ENCODE results near the gene ZEB1. TPM values are rescaled to one million over a fixed set of nuclear protein-coding genes. Genes with fewer than 3 reads are reported as not detected.

ZEB1 gene
- total RNA-seq, 1 donor from 2014 or later: 63.1 TPM

- H3K27ac Mint-ChIP-seq (ENCODE audit: unreplicated experiment): no peak overlapping the region
Observed at GRCh38 chr10:31451766-31452165, 132.8 kb downstream of the ZEB1 start.

GRCh38 chr10:31456468-31456867, 137.5 kb downstream of the ZEB1 start:
- no peaks in the 10 kb centered on the region for H3K27me3 Mint-ChIP-seq (ENCODE audit: low read depth)
- DNase-seq (ENCODE audit: low spot score): no peak
- H3K4me1 Mint-ChIP-seq (ENCODE audit: low read depth): peaks cover 36% of the 10 kb centered on the region
- H3K27ac Mint-ChIP-seq (ENCODE audit: unreplicated experiment): no peak overlapping the region
- H3K4me3 Mint-ChIP-seq (ENCODE audit: unreplicated experiment): no peak overlapping the region
- peaks cover 7% of the 10 kb centered on the region for H3K36me3 Mint-ChIP-seq (ENCODE audit: low read depth)
- peaks cover 5% of the 10 kb centered on the region for H3K9me3 Mint-ChIP-seq (ENCODE audit: low read depth)
- TF ChIP-seq CTCF (IDR thresholded peaks at IDR 0.05): no peak

More at GRCh38 chr10:31451766-31452165, 132.8 kb downstream of the ZEB1 start:
- Mint-ChIP-seq H3K27me3 (ENCODE audit: low read depth) (no peaks in the 10 kb centered on the region), H3K36me3 (ENCODE audit: low read depth) (peaks cover 7% of the 10 kb centered on the region), H3K4me1 (ENCODE audit: low read depth) (peaks cover 23% of the 10 kb centered on the region), H3K4me3 (ENCODE audit: unreplicated experiment) (no peak overlapping the region), H3K9me3 (ENCODE audit: low read depth) (peaks cover 11% of the 10 kb centered on the region)
- DNase-seq (ENCODE audit: low spot score): no peak
- TF ChIP-seq CTCF (IDR thresholded peaks at IDR 0.05): no peak

GRCh38 chr10:31457858-31458257, 138.8 kb downstream of the ZEB1 start:
- Mint-ChIP-seq H3K27ac (ENCODE audit: unreplicated experiment) (no peak overlapping the region), H3K4me3 (ENCODE audit: unreplicated experiment) (no peak overlapping the region)
- no peak for DNase-seq (ENCODE audit: low spot score)

GRCh38 chr10:31458974-31459373, 140.0 kb downstream of the ZEB1 start:
- H3K9me3 Mint-ChIP-seq (ENCODE audit: low read depth): peaks cover 21% of the 10 kb centered on the region
- no peak overlapping the region for H3K4me3 Mint-ChIP-seq (ENCODE audit: unreplicated experiment)
- DNase-seq (ENCODE audit: low spot score): no peak
- peaks cover 21% of the 10 kb centered on the region for H3K4me1 Mint-ChIP-seq (ENCODE audit: low read depth)
- peaks cover 27% of the 10 kb centered on the region for H3K36me3 Mint-ChIP-seq (ENCODE audit: low read depth)
- no peak for TF ChIP-seq CTCF (IDR thresholded peaks at IDR 0.05)
- H3K27me3 Mint-ChIP-seq (ENCODE audit: low read depth): no peaks in the 10 kb centered on the region
- H3K27ac Mint-ChIP-seq (ENCODE audit: unreplicated experiment): no peak overlapping the region

More at GRCh38 chr10:31457858-31458257, 138.8 kb downstream of the ZEB1 start:
- Mint-ChIP-seq H3K9me3 (ENCODE audit: low read depth) (peaks cover 12% of the 10 kb centered on the region), H3K4me1 (ENCODE audit: low read depth) (peaks cover 29% of the 10 kb centered on the region), H3K36me3 (ENCODE audit: low read depth) (peaks cover 18% of the 10 kb centered on the region), H3K27me3 (ENCODE audit: low read depth) (no peaks in the 10 kb centered on the region)
- TF ChIP-seq CTCF (IDR thresholded peaks at IDR 0.05): no peak

- Mint-ChIP-seq H3K36me3 (ENCODE audit: low read depth) (peaks cover 32% of the 10 kb centered on the region), H3K4me1 (ENCODE audit: low read depth) (peaks cover 16% of the 10 kb centered on the region), H3K9me3 (ENCODE audit: low read depth) (peaks cover 22% of the 10 kb centered on the region), H3K4me3 (ENCODE audit: unreplicated experiment) (no peak overlapping the region), H3K27me3 (ENCODE audit: low read depth) (no peaks in the 10 kb centered on the region), H3K27ac (ENCODE audit: unreplicated experiment) (no peak overlapping the region)
- DNase-seq (ENCODE audit: low spot score): no peak
- no peak for TF ChIP-seq CTCF (IDR thresholded peaks at IDR 0.05)
Observed at GRCh38 chr10:31460242-31460641, 141.2 kb downstream of the ZEB1 start.
